Activated CD4-positive, alpha-beta T cell treated with anti-CD3 and anti-CD28 coated beads, Interleukin-2, Interleukin-6, amounts not matched to agents 100 ng/mL and 50 ng/mL, durations not matched to agents 16 hours and 8 hours (primary cell): ENCODE data around the gene PROM2.

Experiments
- DNase-seq: peaks from one replicate; pipeline ENCODE4 v3.0.0-alpha.2; 2020

PROM2 gene

DNA sequence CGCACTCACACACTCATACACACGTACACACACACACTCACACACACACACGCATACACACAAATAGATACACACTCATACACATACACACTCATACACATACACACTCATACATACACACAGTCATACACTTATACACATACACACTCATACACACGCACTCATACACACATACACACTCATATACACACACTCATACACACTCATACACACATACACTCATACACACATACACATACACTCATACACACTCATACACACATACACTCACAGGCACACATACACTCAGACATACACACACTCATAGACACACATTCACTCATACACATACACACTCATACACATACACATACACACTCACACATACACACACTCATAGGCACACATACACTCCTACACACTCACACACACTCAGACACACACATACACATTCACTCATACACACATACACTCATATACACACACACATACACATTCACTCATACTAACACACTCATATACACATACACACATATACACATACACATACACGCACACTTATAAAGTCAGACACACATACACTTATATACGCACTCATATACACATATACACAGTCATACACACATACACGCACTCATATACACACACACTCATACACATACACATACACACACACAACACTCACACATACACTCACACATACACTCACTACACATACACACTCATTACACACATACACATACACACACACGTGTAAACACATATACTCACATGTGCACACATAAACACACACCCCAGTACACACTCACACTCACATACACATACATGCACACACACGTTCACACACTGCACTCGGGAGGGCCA, 51.6 kb downstream of the PROM2 start:
- no peak for DNase-seq

DNA sequence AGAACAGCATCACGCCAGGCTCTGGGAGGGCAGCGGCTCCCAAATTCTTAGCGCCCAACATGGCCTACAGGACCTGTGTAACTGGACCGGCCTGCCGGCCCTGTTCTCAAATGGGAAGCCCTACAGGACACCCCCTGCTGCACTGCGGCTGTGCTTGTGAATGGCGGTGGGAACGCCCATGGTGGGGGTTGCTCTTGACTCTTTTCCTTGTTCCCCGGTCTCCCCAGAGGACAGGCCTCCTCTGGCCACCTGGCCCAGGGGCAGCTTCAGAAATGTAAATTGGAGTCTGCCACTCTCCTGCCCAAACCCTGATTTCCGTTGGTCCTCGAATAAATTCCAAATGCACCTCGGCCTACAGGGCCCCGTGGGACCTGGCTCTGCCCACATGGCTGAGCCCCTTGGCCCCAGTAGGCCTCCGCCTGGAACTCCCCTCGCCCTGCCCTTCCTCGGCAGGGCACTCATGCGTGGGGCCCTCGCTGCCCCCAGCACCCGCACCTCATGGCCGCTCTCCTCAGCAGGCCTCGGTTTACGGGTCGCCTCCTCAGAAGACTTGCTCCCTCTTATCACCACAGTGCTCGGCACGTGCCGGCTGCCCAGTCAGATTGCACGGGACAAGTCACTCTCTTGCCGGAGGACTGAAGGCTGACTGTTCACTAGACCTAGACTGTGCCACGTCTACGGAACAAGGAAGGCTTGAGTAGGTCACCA, 52.3 kb downstream of the PROM2 start:
- no peak for DNase-seq

DNA sequence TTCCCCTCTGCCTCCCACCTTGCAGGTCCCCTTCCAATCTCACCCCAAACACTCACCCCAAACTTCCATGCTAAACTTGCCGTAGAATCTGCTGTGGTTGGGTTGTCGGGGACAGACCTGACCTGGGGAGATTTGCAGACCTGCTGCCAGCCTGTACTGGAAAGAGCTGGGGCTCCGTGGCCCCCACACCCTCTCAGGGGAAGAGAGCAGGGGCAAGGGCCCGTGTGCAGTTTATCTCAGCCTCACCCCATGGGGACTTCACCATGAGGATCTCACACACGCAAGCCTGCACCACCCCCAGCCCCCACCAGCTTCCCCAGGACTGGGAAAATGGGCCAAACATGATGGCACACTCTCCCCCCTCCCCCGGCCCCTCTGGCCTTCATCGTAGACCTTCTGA, 53.6 kb downstream of the PROM2 start:
- no peak for DNase-seq

DNA sequence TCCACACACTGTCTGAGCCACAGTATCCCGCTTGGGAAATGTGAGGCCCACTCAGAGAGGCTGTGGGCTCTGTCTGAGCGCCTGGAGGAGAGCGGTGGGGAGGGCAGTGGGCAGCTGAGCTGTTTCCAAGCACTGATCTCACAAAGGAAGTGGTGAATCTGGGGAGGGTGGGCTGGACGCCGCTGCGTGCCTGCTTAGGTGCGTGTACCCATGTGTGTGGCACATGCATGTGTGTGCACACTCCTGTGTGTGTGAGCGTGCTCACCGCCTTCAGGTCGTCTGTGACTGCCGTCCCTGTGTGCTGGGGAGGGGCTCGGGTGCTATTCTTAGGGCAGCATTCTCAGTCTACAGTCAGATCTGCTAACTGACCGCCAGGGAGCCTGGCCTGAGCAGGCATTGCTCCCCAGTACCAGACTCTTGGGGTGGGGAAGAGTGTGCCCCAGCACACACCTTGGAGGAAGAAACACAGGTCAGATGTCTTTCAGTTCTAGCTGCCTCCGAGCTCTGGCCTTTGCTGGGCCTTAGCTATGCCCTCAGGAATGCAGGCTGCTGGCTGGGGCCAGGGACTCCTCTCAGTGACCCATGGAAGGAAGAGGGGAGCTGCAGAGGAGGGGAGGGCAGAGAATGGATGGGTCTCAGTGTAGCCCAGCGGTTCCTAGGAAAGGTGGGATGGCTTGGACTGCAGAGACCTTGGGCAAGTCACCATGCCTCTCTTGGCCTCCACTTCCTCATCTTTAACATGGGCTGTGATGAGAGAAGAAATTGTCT, 54.3 kb downstream of the PROM2 start:
- DNase-seq = no peak

DNA sequence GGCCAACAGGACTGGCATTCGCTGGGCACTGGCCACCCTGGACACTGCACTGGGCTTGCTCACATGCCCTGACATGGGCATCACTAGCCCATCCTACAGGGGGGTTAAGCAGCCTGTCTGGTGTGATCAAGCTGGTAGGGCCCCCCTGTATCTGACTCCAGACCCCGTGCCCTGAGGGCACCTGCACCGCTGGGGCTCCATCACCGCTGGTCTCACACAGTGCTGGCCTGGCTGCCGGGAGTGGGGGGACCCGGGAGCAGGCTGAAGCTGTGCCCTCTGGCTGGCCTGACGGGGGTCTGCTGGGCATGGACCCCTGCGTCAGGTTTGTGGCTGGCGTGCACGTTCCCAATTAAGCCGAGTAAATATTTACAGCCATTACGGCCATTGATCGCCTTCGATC, 55.2 kb downstream of the PROM2 start:
- DNase-seq = no peak

GRCh38 chr2:95329891-95330793, 55.9 kb downstream of the PROM2 start:
- DNase-seq = no peak

DNA sequence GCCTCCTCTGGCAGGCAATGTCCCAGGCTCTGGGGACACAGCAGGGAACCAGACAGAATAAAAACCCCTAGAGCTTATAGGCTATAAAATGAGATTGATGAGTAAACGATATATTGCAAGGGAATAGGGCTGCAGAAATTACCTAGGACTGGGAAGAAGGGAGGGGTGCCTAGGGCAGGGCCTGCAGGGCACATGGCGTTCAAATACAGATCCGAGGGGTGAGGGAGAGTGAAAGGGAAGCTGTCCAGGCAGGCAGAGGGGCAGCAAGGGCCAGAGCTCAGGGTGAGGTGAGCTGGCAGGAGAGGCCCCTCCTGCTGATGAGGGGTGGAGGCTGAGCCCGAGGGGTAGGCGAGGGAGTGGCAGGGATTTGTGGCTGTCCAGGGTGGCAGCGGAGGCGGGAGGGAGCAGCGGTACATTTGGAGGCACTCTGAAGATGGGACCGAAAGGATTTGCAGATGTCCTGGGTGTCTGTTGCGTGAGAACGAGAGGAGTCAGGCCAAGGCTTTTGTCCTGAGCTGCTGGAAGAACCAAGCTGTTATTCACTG, 56.6 kb downstream of the PROM2 start:
- DNase-seq = no peak

GRCh38 chr2:95331606-95332005, 57.4 kb downstream of the PROM2 start:
- no peak for DNase-seq

DNA sequence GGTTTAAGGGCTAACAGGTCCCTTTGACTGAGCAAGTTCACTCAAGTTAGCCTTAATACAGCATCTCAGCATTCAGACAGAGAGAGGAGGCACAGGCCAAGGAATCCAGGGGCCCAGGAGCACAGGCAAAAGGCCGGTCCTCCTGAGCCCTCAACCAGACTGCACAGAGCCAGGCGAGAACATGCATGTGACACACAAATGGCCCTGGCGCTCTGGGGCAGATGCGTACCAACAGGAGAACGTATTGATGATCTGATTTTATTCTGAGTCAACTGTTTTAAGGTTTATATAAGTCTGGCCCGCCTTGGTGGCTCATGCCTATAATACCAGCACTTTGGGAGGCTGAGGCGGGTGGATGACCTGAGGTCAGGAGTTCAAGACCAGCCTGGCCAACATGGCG, 57.8 kb downstream of the PROM2 start:
- no peak for DNase-seq

GRCh38 chr2:95333056-95333455, 58.8 kb downstream of the PROM2 start:
- no peak for DNase-seq

DNA sequence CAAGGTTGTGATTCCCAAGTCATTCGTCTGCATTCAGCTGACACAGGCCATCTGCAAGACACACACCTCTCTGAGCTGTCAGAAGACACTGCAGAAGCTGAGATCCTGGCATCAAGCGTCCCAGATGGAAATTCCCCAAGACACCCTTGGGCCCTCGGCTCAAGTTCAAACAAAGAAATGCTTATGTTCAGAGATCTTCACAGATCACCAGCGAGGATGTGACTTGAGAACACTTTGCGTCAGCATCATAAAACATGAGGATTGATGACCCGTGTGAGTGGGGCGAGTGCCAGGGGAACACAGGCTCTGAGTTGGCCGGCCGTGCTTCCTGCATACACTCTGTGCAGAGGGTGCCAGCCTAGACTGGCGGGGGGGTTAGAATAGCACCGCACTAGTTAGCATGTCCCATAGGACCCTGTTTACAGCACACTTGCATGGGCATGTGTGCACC, 59.7 kb downstream of the PROM2 start:
- DNase-seq = no peak

GRCh38 chr2:95334916-95335641, 60.8 kb downstream of the PROM2 start:
- no peak for DNase-seq

DNA sequence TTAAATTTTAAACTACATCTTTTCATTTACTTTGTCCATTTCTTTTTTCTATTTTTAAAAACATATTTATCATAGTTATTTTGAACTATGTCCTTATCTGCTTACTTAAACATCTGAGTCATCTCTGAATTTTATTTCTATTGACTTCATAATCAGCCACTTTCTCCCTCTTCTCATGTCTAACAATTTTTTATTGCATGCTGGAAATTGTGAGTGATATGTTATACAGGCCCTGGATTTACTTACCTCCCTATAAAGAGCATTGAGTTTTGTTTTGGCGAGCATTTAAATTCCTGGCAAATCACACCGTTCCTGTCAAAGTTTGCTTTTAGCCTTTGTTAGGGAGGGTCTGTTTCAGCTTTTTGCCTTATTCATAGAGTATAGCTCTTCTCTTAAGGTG, 62.2 kb downstream of the PROM2 start:
- no peak for DNase-seq

GRCh38 chr2:95337829-95338228, 63.6 kb downstream of the PROM2 start:
- DNase-seq = no peak
